PC-9 (cell line): ENCODE results near the gene GLTP.
"Not testable (repeated sequence)": the region's sequence is repeated elsewhere in the genome, so short reads cannot be mapped to it uniquely, and the experiment has no call there.

Experiments
- CTCF ChIP-seq: fragments of 200-600 bp; sonication (generic); conservative IDR thresholded peaks from 2 replicates; pipeline ENCODE4 v1.6.1; 2017; ENCODE audit warnings: mixed run types, antibody characterized with exemption, mild to moderate bottlenecking, moderate library complexity
- EZH2 ChIP-seq: fragments of 200-600 bp; sonication (generic); IDR thresholded peaks from 2 replicates; pipeline ENCODE4 v1.8.0; 2017; ENCODE audit warnings: antibody characterized with exemption, low read depth

GRCh38 chr12:109929326-109929725 is 49.0 kb upstream of the GLTP start:
- not testable (repeated sequence) for TF ChIP-seq CTCF, EZH2
